IPS-NIHi7 (cell line): Measurements from ENCODE around the gene MARK3.
"Not testable (repeated sequence)": the region's sequence is repeated elsewhere in the genome, so short reads cannot be mapped to it uniquely, and the experiment has no call there.

Experiments used
- DNase-seq: peaks from one replicate; pipeline ENCODE4 v3.0.0; 2012; ENCODE audit warnings: mixed read lengths; ENCODE audit errors: extremely low spot score

MARK3 gene

DNA sequence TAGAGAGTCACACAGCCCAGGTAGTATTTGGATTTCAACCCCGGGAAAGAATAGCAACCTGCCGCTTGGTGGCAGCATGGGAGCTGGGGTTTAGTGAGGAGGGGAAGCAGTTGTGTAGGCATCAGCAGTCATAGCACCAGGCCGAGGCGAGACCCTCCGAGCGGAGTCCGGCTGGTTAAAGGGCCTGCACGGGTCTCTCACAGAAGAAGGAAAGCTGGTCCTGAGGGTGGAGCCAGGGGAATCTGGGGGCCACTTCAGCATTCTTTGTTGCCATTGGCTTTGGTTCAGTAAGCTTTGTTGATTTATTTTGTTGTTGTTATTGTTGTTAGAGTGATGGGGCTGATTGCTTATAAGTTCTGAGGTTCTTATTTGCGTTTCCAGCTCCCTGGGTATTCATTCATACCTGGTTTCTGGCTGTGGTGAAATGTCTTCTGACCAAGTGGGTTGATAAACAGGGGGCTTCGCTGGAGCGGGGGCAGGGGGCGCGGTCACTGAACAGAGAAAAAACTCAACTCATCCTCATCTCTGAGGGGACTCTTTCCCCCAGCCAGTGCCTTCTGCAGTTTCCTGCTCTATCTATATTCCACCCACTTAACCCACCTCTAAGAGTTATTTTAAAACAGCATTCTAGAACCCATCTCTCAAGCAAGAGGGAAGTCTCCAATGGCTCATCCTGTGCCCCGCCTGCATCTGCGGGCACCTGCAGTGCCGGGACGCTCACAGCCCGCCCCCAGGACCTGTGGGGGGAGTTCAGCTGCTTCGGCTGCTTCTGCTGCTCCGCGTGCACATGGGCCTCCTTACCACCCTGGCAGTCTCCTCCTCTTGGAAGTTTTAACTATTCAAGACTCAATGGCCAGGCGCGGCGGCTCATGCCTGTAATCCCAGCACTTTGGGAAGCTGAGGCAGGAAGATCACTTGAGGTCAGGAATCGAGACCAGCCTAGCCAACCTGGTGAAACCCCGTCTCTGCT is 125.8 kb downstream of the MARK3 start:
- no peak for DNase-seq

DNA sequence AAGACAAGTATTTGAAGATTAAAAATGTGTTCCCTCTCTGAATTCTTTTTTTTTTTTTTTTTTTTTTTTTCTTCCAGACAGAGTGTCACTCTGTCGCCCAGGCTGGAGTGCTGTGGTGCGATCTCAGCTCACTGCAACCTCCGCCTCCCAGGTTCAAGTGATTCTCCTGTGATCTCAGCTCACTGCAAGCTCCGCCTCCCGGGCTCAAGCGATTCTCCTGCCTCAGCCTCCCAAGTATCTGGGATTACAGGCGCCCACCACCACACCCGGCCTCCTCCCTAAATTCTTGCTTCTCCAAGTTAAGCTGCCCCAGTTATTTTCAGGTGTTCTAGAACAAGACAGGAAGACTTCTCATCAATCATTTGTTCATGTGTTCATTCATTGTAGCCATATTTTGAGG is 127.0 kb downstream of the MARK3 start:
- DNase-seq: not testable (repeated sequence)

- no peak for DNase-seq
Measured at GRCh38 chr14:103512701-103513611, 127.7 kb downstream of the MARK3 start.

GRCh38 chr14:103514596-103515421 is 129.6 kb downstream of the MARK3 start:
- no peak for DNase-seq

DNA sequence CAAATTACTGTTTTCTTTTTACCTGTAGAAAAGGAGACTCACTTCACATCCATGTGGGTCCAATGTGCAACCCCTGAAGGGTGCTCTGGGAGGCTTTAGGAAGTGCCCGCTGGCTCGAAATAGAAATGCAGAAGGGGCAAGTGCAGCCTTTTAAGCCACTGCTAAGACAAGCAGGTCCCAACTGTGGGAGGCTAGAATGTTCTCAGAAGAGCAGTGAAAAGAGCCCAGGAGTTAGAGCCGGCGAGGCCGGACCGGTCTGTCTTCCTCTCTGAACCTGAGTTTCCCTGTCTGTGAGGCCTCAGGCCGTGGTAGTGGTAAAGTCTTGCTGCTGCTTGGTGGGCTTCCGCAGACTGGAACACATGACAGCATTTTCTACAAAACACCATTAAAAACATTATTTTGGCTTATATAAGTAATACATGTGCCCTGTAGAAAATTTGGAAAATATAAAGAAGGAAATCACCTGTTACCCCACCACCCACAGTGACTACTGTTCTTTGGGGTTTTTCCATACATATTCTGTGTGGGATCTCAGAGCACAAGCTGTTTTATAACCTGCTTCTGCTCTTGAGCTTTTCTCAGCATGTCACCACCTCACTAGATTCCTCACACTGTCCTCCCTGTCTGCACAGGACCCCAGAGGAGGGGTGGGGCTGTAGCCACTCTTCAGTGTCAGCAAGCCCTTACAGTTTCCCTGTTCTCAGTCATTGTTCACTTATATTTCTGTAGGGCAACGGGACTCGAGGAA is 131.4 kb downstream of the MARK3 start:
- DNase-seq: no peak

GRCh38 chr14:103517174-103517566 is 132.0 kb downstream of the MARK3 start:
- no peak for DNase-seq

- no peak for DNase-seq
Measured at GRCh38 chr14:103517721-103518421, 132.7 kb downstream of the MARK3 start.

- DNase-seq: peak; percentile 92
Measured at GRCh38 chr14:103518422-103519042, 133.3 kb downstream of the MARK3 start.

GRCh38 chr14:103519043-103519836 is 134.0 kb downstream of the MARK3 start:
- no peak for DNase-seq

DNA sequence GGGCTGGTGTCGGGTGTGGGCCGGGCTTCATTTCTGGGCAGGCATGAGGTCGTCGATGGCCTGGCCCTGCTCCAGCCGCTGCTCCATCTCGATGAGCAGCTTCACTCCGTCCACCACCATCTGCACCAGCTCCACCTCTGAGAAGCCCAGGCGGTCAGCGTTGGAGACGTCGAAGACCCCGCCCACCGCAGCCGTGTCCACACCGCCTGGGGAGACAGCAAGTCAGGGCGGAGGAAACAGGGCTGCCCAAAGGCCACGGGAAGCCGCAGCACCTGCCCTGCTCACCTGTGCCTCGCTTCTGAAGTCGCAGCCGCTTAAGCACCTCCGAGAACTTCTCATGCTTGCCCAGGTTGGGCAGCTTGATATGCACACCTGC is 134.6 kb downstream of the MARK3 start:
- no peak for DNase-seq

DNA sequence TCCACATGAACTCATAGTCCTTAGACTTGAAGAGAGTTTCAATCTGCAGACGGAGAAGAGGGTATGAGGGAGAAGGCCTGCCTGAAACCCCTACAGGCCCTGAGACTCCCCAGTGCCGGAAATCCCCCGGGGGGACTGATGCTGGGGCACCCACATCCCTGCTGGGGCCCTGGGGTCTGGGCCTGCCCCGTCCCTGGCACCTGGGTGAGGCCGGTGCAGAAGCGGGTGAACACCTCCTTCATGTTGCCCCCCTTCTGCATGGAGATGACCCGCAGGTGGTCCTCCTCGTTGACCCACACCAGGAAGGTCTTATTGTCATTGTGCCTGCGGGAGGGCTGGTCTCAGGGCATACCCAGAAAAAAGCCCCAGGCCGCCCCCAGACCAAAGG is 135.0 kb downstream of the MARK3 start:
- no peak for DNase-seq

- peak; percentile 82 for DNase-seq
Measured at GRCh38 chr14:103520657-103521437, 135.6 kb downstream of the MARK3 start.

- no peak for DNase-seq
Measured at GRCh38 chr14:103521438-103521950, 136.3 kb downstream of the MARK3 start.

GRCh38 chr14:103521951-103522563 is 136.8 kb downstream of the MARK3 start:
- no peak for DNase-seq

- DNase-seq: peak; percentile 89
Measured at GRCh38 chr14:103522649-103523574, 137.7 kb downstream of the MARK3 start, which contains the start of gene CKB. TSS of gene CKB (minus strand) at chr14:103522830. CDS start at chr14:103522493, 337 bp downstream.

GRCh38 chr14:103523575-103523954 is 138.3 kb downstream of the MARK3 start:
- DNase-seq: no peak
